GM12801 (cell line): Measurements from ENCODE around the gene ORMDL1.

ENCODE experiments used
- TF ChIP-seq, protein P1 (sequence below): IDR thresholded peaks from one replicate; pipeline ENCODE4 v1.5.1; 2011; ENCODE audit warnings: control low read depth; ENCODE audit not compliant: insufficient read length; ENCODE audit errors: extremely low read depth

Gene ORMDL1

DNA sequence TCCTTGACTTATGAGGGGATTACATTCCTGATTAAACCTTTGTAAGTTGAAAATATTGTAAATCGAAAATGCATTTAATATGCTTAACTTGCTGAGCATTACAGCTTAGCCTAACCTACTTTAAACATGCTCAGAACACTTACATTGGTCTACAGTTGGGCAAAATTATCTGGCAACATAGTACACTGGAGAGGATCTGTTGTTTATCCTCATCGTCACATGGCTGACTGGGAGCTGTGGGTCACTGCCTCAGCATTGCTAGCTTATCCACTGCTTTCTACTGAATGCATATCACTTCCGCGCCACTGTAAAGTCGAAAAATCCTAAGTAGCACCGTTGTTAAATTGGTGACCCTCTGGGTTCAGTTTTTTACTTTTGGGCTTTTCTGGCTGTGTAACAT lies 13.8 kb upstream of the ORMDL1 start:
- TF ChIP-seq, protein P1, sequence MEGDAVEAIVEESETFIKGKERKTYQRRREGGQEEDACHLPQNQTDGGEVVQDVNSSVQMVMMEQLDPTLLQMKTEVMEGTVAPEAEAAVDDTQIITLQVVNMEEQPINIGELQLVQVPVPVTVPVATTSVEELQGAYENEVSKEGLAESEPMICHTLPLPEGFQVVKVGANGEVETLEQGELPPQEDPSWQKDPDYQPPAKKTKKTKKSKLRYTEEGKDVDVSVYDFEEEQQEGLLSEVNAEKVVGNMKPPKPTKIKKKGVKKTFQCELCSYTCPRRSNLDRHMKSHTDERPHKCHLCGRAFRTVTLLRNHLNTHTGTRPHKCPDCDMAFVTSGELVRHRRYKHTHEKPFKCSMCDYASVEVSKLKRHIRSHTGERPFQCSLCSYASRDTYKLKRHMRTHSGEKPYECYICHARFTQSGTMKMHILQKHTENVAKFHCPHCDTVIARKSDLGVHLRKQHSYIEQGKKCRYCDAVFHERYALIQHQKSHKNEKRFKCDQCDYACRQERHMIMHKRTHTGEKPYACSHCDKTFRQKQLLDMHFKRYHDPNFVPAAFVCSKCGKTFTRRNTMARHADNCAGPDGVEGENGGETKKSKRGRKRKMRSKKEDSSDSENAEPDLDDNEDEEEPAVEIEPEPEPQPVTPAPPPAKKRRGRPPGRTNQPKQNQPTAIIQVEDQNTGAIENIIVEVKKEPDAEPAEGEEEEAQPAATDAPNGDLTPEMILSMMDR: no peak

DNA sequence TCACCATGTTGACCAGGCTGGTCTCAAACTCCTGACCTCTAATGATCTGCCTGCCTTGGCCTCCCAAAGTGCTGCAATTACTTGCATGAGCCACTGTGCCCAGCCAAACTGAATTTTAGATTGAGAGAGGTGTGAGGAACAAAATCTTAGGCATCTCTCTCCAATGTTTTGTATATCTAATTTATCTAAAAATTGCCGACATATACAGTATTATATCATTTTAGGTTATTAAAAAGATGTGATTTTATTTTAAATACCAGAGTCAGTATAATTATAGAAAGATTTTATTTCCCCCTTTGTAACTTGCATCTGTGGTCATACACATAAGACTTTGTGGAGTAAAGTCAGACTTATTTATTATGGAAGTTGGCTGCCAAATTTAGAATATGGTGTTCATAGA lies 10.2 kb upstream of the ORMDL1 start:
- TF ChIP-seq, protein P1: no peak

DNA sequence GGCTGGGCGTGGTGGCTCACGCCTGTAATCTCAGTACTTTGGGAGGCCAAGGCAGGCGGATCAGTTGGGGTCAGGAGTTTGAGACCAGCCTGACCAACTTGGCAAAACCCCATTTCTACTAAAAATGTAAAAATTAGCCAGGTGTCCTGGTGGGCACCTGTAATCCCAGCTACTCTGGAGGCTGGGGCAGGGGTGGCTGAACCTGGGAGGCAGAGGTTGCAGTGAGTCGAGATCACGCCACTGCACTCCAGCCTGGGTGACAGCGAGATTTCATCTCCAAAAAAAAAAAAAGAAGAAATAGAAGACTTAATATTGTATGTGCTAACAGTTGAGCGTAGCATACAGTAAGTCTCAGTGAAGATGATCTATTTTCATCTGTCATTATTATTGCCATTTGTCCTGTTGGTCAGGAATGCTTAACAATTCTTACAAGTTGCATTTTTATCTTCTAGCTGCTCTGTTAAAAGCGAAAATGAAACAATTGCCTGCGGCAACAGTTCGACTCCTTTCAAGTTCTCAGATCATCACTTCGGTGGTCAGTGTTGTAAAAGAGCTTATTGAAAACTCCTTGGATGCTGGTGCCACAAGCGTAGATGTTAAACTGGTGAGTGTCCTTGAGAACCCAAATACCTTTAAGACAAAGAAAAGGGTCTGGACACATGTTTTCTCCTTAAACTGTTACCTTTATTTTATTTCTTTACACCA lies 7.4 kb upstream of the ORMDL1 start:
- TF ChIP-seq, protein P1: no peak

DNA sequence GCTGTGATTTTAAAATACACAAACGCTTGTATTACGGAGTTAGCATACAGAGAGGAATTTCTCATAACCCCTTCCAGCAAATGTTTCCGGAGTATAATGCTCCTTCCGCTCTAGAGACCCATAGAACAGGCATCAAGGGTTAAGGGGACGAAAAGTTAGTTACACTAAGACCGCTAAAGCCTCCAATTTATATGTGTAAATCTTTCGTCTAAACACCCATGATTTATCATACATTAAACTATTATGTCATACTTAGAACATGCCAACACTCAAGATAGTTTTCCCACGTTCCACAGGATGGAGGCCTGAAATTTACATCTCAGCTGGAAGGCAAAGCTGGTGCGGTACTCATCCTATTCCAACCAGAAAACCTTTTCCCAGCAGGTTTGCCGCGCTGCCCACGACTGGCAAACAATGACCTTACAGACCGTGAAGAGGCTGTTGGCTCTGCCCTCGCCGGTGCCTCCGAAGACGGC lies 650 bp downstream of the ORMDL1 start:
- TF ChIP-seq, protein P1: no peak

DNA sequence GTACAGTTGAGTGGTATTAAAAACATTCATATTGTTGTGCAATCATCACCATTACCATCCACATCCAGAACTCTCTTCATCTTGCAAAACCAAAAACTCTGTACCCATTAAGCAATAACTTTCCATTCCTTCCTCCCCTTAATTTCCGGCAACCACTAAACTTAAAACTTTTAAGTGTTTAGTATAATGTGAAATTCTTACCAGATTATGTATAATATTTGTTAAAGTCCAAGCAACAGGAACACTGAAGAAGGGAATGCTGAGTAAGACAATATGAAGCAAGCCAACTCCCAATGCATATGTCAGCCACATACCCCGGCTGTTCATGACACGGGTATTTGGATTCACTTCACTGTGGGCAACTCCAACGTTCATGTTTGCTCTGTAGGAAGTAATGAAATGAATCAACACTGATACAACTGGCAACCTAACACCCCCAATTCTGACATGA lies 1.9 kb downstream of the ORMDL1 start:
- TF ChIP-seq, protein P1: no peak

DNA sequence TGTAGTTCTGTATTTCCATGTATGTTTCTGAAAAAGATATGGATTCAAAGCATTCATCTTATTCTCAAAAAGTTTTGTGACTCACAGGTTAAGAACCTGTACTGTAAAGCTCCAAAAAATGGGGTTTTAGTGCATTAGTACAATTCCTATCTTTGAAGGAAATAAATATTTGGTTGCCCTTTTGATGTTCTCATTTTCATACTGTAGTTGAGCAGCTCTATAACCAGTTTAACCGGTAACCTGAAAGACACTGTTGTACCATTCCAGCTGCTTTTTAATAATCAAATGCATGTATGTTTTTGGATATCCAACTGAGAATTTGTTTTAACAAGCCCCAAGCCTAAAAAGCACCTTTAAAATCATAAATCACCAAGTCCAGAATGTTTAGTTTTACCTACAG lies 11.9 kb downstream of the ORMDL1 start:
- TF ChIP-seq, protein P1: no peak

DNA sequence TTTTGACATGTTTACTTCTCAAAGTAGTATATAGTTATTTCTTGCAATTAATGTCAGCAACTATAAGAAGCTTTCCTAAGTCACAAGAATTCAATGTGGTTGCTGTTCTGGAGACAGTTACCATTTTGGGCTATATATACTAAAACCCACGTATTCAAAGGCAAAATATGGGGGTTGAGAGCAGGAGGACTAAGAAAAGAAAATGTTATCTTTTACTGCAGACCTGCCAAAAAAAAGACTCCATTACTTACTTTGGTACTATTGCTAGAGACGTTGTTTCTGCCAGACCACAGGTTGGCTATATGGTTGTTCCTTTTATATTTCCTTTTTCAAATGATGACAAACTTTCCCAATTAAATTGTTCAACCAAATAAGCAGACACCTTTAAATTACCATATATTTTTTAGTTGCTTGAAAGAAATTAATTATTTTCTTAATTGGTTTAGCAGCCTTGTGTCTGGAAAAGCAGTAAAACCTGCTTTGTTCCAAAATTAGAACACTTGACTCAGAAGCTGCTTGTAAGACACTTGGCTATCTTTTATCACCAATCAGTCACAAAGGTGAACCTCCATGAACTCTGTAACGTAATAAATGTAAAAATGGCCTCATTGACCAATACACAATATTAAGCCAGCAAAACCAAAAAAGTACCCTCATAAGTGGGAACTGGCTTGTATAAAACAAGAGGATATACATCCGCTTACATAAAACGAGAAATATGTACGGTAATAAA lies 13.4 kb downstream of the ORMDL1 start:
- TF ChIP-seq, protein P1: no peak
